ENCODE measurements around the gene IQSEC3.
"Not testable (repeated sequence)": the region's sequence is repeated elsewhere in the genome, so short reads cannot be mapped to it uniquely, and the experiment has no call there.

Gene IQSEC3

DNA sequence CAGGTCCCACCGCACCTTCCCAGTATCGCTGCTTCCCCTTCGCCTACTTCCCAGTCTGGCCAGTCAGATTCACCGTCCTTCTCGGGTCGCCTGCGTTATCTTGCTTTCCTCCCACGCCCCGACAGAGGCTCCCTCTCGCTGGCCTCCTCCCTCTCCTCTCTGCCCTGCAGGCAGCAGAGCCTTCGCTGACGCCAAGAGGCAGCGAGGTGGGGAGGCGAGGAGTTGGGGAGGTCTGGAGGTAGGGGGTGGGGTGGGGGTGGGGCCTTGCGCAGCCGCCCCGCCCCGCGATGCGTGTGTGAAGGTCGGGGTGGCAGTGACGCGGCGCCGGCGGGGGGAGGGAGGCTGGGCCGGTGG, at the start of gene IQSEC3:
Gene IQSEC3 (plus strand): TSS at position 340 of the 354 bp plus-strand sequence. CDS start 116 bp downstream, outside the sequence.
- intact Hi-C loops (cut with DNase I), result not testable (repeated sequence)
- DNase-seq, result peak in 5 of 10 donors; percentile 51 to 93 (median 86)

DNA sequence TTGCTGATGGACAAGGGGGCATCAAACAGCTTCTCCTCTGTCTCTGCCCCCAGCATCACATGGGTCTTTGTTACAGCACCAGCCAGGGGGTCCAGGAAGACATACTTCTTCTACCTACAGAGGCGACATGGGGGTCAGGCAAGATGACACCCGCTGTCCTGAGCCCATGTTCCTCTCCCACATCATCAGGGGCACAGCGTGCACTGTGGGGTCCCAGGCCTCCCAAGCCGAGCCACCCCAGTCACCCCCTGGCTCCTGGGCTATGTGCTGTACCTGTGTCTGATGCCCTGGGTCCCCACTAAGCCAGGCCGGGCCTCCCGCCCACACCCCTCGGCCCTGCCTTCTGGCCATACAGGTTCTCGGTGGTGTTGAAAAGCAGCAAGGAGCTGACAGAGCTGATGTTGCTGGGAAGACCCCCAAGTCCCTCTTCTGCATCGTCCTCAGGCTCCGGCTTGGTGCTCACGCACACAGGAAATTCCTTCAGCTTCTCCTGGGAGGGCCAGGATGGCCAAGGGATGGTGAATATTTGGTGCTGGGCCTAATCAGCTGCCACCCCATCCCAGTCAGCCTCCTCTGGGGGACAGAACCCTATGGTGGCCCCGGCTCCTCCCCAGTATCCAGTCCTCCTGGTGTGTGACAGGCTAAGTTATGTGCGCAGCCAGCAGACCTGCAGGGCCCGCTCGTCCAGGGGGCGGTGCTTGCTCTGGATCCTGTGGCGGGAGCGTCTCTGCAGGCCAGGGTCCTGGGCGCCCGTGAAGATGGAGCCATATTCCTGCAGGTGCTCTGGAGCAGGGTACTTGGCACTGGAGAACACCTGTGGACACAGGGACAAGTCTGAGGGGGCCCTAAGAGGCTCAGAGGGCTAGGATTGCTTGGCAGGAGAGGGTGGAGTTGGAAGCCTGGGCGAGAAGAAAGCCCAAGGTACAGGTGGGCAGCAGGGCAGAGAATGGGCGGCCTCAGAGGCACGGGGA, 48.9 kb upstream of the IQSEC3 start:
- DNase-seq, result peak in 3 of 10 donors; percentile 10 to 53 (median 50)
- intact Hi-C loops (cut with DNase I), result not testable (repeated sequence)

GRCh38 chr12:18821-19567, 47.6 kb upstream of the IQSEC3 start:
- peak in 3 of 10 donors; percentile 1 to 57 (median 7) for DNase-seq
- intact Hi-C loops (cut with DNase I), result not testable (repeated sequence)

DNA sequence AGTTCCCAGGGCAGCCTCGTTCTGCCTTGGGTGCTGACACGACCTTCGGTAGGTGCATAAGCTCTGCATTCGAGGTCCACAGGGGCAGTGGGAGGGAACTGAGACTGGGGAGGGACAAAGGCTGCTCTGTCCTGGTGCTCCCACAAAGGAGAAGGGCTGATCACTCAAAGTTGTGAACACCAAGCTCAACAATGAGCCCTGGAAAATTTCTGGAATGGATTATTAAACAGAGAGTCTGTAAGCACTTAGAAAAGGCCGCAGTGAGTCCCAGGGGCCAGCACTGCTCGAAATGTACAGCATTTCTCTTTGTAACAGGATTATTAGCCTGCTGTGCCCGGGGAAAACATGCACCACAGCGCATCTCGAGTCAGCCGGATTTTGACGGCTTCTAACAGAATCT, 46.7 kb upstream of the IQSEC3 start:
- DNase-seq, result peak in 1 of 10 donors; percentile 3
- intact Hi-C loops (cut with DNase I), result not testable (repeated sequence)

- intact Hi-C loops (cut with DNase I), result no loop called here
- peak in 3 of 10 donors; percentile 1 to 55 (median 22) for DNase-seq
Measured at GRCh38 chr12:20757-21156, 45.8 kb upstream of the IQSEC3 start.

- intact Hi-C loops (cut with DNase I), result no loop called here
- DNase-seq, result peak in 5 of 10 donors; percentile 8 to 83 (median 69)
Measured at GRCh38 chr12:21301-22189, 45.0 kb upstream of the IQSEC3 start.

GRCh38 chr12:22190-22529, 44.4 kb upstream of the IQSEC3 start:
- DNase-seq, result peak in 3 of 10 donors; percentile 8 to 36 (median 25)
- intact Hi-C loops (cut with DNase I), result no loop called here

- peak in 3 of 10 donors; percentile 8 to 73 (median 24) for DNase-seq
- intact Hi-C loops (cut with DNase I), result no loop called here
Measured at GRCh38 chr12:22530-23201, 43.9 kb upstream of the IQSEC3 start.

DNA sequence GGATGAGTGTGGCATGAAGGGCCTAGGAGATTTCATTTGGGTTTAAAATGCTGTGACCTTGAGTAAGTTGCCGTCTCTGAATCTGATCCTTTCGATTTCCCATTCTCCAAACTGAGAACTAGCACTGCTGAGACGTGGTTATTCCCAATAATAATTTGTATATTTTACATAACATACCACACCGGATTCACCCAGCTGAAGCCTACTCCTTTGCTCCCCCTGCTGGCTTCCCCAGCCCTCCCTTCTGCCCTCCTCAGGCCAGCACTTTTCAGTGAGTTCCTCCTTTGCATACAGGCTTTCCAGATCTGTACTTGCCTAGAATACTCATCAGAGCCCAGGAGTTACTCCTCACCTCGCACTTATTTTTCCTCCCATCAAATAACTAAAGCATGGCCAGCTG, 38.7 kb upstream of the IQSEC3 start:
- DNase-seq; intact Hi-C loops (cut with DNase I): not testable (repeated sequence)

DNA sequence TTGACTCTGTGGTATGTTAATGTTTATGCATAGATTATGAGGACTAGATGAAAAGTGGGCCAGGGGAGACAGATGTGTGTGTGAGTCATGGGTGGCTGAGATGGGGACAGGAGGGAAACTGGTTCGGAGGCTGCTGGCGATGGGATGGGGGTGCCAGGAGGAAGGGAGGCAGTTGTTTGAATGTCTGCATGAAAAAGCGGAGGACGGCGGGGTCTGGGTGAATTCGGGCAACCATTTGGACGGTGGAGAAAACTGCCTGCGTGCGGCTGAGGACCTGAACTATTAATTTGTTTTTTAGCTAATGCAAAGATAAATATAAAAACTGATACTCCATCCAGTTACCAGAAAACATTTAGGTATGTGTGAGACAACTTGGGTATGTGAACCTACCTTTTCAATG, 27.8 kb upstream of the IQSEC3 start:
- intact Hi-C loops (cut with DNase I), result not testable (repeated sequence)
- peak in 2 of 10 donors; percentile 20 to 69 for DNase-seq

GRCh38 chr12:39555-40265, 26.9 kb upstream of the IQSEC3 start:
- peak in 2 of 10 donors; percentile 23 to 43 for DNase-seq
- intact Hi-C loops (cut with DNase I), result not testable (repeated sequence)

DNA sequence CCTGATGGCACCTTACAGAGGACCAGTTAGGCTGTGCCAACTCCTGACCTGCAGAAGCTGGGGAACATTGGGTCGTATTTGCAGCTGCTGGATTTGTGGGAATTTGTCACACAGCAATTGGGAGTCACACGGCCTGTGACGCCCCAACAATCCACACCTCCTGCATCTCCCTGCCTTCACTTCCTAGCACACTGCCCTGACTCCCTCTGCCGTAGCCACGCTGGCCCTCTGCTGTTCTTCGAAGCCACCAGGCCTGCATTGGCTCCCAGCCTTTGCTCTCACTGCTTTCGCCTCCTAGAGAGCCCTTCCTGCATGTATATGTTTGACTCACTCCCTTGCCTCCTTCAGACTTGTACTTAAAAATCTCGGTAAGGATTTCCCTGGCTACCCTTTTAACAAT, 22.2 kb upstream of the IQSEC3 start:
- DNase-seq, result peak in 2 of 10 donors; percentile 73 to 83

GRCh38 chr12:45235-45990, 21.2 kb upstream of the IQSEC3 start:
- peak in 2 of 10 donors; percentile 52 to 74 for DNase-seq
- intact Hi-C loops (cut with DNase I), result not testable (repeated sequence)

More for the DNA sequence above, 22.2 kb upstream of the IQSEC3 start:
- intact Hi-C loops (cut with DNase I), result not testable (repeated sequence)

GRCh38 chr12:45991-46358, 20.6 kb upstream of the IQSEC3 start:
- peak in 2 of 10 donors; percentile 74 to 79 for DNase-seq
- intact Hi-C loops (cut with DNase I), result not testable (repeated sequence)

GRCh38 chr12:46542-46941, 20.0 kb upstream of the IQSEC3 start:
- DNase-seq; intact Hi-C loops (cut with DNase I): not testable (repeated sequence)

DNA sequence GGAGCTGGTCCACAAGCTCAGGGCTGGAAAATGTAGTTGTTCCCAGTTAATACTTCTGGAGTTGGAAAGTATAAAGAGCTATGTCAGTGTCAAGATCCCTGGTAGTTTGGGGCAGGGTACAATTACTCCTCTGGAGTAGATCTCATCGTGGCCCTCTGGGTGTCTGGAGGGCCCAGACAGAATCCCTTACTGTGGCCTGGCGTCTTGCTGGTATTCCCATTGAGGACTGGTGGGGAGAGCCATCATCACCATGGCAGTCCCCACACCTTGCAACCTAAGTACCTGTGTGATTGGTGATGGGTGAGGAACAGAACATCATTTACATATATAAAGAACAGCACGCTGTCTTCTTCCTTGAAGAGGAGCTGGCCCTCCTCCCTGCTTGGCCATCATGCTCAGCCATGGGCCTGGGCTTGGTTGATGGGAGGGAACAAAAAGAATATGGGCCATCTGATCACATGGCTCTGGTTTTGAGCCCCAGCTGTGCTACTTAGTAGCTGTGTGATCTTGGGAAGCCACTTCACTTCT, 18.8 kb upstream of the IQSEC3 start:
- peak in 1 of 10 donors; percentile 46 for DNase-seq
- intact Hi-C loops (cut with DNase I), result not testable (repeated sequence)

DNA sequence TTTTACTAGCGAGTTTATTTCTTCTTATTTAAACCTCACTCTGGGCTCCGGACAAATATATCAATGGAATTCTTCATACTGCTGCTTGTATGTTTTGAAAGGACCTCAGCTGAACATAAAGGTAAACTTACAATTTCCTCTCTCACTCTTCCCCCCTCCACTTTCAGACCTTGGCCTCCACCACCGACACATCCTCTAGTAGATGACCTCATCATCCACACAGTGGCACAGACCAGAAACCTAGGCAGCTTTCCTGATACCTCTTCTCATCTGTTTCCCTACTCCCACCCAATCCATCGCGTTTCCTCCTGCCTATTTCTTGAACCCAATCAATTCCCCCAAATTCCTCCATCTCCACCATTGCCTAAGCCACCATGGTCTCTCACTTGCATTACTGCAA, 17.4 kb upstream of the IQSEC3 start:
- intact Hi-C loops (cut with DNase I); DNase-seq: not testable (repeated sequence)

DNA sequence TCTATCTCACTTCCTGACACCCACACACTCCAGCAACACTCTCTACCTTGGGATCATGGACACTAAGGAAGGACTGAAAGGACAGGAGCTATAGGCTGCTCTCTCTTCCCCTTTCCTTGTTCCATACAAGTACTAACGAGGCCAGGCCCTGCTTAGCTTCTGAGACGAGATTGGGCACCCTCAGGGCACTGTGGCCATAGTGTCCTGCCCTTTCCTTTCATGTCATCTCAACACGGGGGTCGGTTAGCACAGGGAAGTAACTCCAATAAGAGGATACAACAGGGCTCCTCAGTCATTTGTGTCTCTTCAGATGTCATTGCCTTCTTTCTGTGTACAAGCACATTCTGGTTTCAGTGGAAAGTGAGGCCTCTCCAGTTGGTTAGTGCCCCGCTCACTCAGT, 15.5 kb upstream of the IQSEC3 start:
- intact Hi-C loops (cut with DNase I), result not testable (repeated sequence)
- peak in 1 of 10 donors; percentile 54 for DNase-seq
